Measurements from ENCODE around the gene RYR2. TPM values are rescaled to one million over a fixed set of nuclear protein-coding genes. Genes with fewer than 3 reads are reported as not detected.
A peak's percentile ranks its signal among the peaks of the same experiment; 100 is the strongest.

The RYR2 gene
- 0.19 and 0.33 TPM in 2 replicates for total RNA-seq
- long read RNA-seq, partial matches to known transcripts: 0 of 2 reads
- long read RNA-seq, other reads (novel, unspliced or antisense): 2 of 2 reads

GRCh38 chr1:237041795-237042525, at the start of gene RYR2:
Gene RYR2 (plus strand): TSS chr1:237042184. CDS start chr1:237042522, 338 bp downstream.
- Mint-ChIP-seq H3K9me3 (ENCODE audit: low read depth) (no peaks in the 10 kb centered on the region), H3K4me3 (ENCODE audit: low read depth) (peak within 1 kb of the TSS; percentile 68), H3K27ac (no peak within 1 kb of the TSS), H3K27me3 (peaks cover 49% of the 10 kb centered on the region), H3K4me1 (ENCODE audit: low read depth) (peaks cover 6% of the 10 kb centered on the region), H3K36me3 (ENCODE audit: insufficient read depth) (no peaks in the 10 kb centered on the region)
- peak; percentile 76 for TF ChIP-seq CTCF (IDR thresholded peaks at IDR 0.05; ENCODE audit: unreplicated experiment)
- peak; percentile 42 for DNase-seq (ENCODE audit: low spot score, unreplicated experiment)

DNA sequence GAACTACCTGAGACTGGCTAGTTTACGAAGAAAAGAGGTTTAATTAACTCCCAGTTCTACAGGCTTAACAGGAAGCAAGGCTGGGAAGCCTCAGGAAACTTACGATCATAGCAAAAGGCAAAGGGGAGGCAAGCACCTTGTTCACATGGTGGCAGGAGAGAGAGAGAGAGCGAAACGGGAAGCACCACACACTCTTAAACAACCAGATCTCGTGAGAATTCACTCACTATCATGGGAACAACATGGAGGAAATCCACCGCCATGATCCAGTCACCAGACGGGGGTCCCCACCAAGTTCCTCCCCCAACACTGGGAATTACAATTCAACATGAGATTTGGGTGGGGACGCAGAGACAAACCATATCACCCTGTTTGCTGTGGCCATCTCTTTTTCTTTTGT, 49.5 kb upstream of the RYR2 start:
- H3K27ac Mint-ChIP-seq: no peak overlapping the region
- no peaks in the 10 kb centered on the region for H3K4me1 Mint-ChIP-seq (ENCODE audit: low read depth)
- TF ChIP-seq CTCF (IDR thresholded peaks at IDR 0.05; ENCODE audit: unreplicated experiment): no peak
- no peak overlapping the region for H3K4me3 Mint-ChIP-seq (ENCODE audit: low read depth)
- H3K27me3 Mint-ChIP-seq: no peaks in the 10 kb centered on the region
- no peaks in the 10 kb centered on the region for H3K36me3 Mint-ChIP-seq (ENCODE audit: insufficient read depth)
- peaks cover 13% of the 10 kb centered on the region for H3K9me3 Mint-ChIP-seq (ENCODE audit: low read depth)
- no peak for DNase-seq (ENCODE audit: low spot score, unreplicated experiment)

- Mint-ChIP-seq H3K27ac (no peak overlapping the region), H3K4me1 (ENCODE audit: low read depth) (no peaks in the 10 kb centered on the region), H3K9me3 (ENCODE audit: low read depth) (peaks cover 13% of the 10 kb centered on the region), H3K36me3 (ENCODE audit: insufficient read depth) (no peaks in the 10 kb centered on the region), H3K27me3 (peaks cover 8% of the 10 kb centered on the region), H3K4me3 (ENCODE audit: low read depth) (no peak overlapping the region)
- no peak for DNase-seq (ENCODE audit: low spot score, unreplicated experiment)
- TF ChIP-seq CTCF (IDR thresholded peaks at IDR 0.05; ENCODE audit: unreplicated experiment): no peak
Observed at GRCh38 chr1:236994450-236994849, 47.5 kb upstream of the RYR2 start.

DNA sequence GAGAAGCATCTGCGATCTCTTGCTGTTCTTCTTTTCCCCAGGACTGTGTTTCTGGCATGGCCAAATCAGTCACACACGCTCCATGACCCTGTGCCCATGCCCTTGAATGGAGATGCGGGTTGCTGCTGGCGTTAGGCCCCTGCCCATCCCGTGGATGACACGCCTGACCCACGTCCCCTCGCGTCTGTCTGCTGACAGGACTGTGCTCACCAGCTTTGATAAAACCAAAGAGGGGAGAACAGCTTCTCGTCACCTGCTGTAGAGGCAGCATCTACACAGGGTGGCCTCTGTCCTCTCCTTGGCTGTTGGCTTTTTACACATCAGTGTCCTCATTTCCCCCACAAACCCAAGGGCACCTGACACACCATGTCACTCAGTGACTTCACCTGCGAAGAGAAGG, 44.6 kb upstream of the RYR2 start:
- no peaks in the 10 kb centered on the region for H3K4me1 Mint-ChIP-seq (ENCODE audit: low read depth)
- no peaks in the 10 kb centered on the region for H3K9me3 Mint-ChIP-seq (ENCODE audit: low read depth)
- no peak overlapping the region for H3K27ac Mint-ChIP-seq
- no peak overlapping the region for H3K4me3 Mint-ChIP-seq (ENCODE audit: low read depth)
- no peak for TF ChIP-seq CTCF (IDR thresholded peaks at IDR 0.05; ENCODE audit: unreplicated experiment)
- H3K27me3 Mint-ChIP-seq: peaks cover 22% of the 10 kb centered on the region
- DNase-seq (ENCODE audit: low spot score, unreplicated experiment): no peak
- H3K36me3 Mint-ChIP-seq (ENCODE audit: insufficient read depth): no peaks in the 10 kb centered on the region

- Mint-ChIP-seq H3K27me3 (peaks cover 23% of the 10 kb centered on the region), H3K4me3 (ENCODE audit: low read depth) (no peak overlapping the region), H3K27ac (no peak overlapping the region), H3K4me1 (ENCODE audit: low read depth) (no peaks in the 10 kb centered on the region), H3K9me3 (ENCODE audit: low read depth) (no peaks in the 10 kb centered on the region), H3K36me3 (ENCODE audit: insufficient read depth) (no peaks in the 10 kb centered on the region)
- no peak for TF ChIP-seq CTCF (IDR thresholded peaks at IDR 0.05; ENCODE audit: unreplicated experiment)
- DNase-seq (ENCODE audit: low spot score, unreplicated experiment): no peak
Observed at GRCh38 chr1:236997882-236998281, 44.1 kb upstream of the RYR2 start.

Data from progenitor cell of endocrine pancreas (in vitro differentiated cells).